DND-41 (cell line): ENCODE data around the gene ITSN2.

Experiments used
- ATAC-seq: fragments of 200-7000 bp; cut with Tn5 transposase; 3 replicates; pipeline ENCODE4 v1.9.1; 2021; ENCODE audit warnings: low read depth; ENCODE audit not compliant: insufficient read depth
- DNase-seq: peaks from one replicate; pipeline ENCODE4 v3.0.0-alpha.2; 2020
- H2AFZ ChIP-seq: 2 replicates; pipeline ENCODE4 v1.6.0; 2012; ENCODE audit warnings: low read depth, low read length
- H3K27ac ChIP-seq: 2 replicates; pipeline ENCODE4 v1.5.1; 2012; ENCODE audit warnings: low read length, inconsistent platforms
- H3K27me3 ChIP-seq: fragments of 200-600 bp; sonication (generic); 2 replicates; pipeline ENCODE4 v1.6.0; 2012; ENCODE audit warnings: low read length, mild to moderate bottlenecking, inconsistent platforms; ENCODE audit not compliant: insufficient read depth, poor library complexity
- H3K36me3 ChIP-seq: 2 replicates; pipeline ENCODE4 v1.5.1; 2012; ENCODE audit warnings: low read length, inconsistent platforms; ENCODE audit not compliant: insufficient read depth
- H3K4me1 ChIP-seq: 2 replicates; pipeline ENCODE4 v1.5.1; 2012; ENCODE audit warnings: mild to moderate bottlenecking, low read length; ENCODE audit not compliant: insufficient read depth
- H3K4me2 ChIP-seq: 2 replicates; pipeline ENCODE4 v1.6.0; 2012; ENCODE audit warnings: mild to moderate bottlenecking, moderate library complexity, low read length, inconsistent platforms; ENCODE audit not compliant: insufficient read depth
- H3K4me3 ChIP-seq, 2 experiments: fragments of 200-600 bp in 1 of 2; shearing (Covaris generic) in 1 of 2; 2 replicates each; pipeline ENCODE4 v1.5.1; 2012 to 2016; ENCODE audit warnings: inconsistent platforms in 2 of 2, low read length in 2 of 2, mild to moderate bottlenecking in 2 of 2, low read depth in 1 of 2, moderate library complexity in 1 of 2
- H3K79me2 ChIP-seq: 2 replicates; pipeline ENCODE4 v1.6.0; 2012; ENCODE audit warnings: low read length, inconsistent platforms; ENCODE audit not compliant: insufficient read depth
- H3K9ac ChIP-seq: 2 replicates; pipeline ENCODE4 v1.6.0; 2012; ENCODE audit warnings: low read depth, mild to moderate bottlenecking, inconsistent platforms, low read length, moderate library complexity
- H3K9me3 ChIP-seq: 2 replicates; pipeline ENCODE4 v1.5.1; 2012; ENCODE audit warnings: low read length, moderate library complexity, mild to moderate bottlenecking, inconsistent platforms; ENCODE audit not compliant: insufficient read depth, severe bottlenecking
- H4K20me1 ChIP-seq: 2 replicates; pipeline ENCODE4 v1.6.0; 2012; ENCODE audit warnings: low read length; ENCODE audit not compliant: insufficient read depth
- CTCF ChIP-seq: IDR thresholded peaks from 2 replicates; pipeline ENCODE4 v1.5.1; 2012; ENCODE audit warnings: borderline replicate concordance, low read length, moderate library complexity, mild to moderate bottlenecking; ENCODE audit not compliant: poor library complexity, severe bottlenecking; ENCODE audit errors: extremely low read depth
- EZH2 ChIP-seq: IDR thresholded peaks from 3 replicates; pipeline ENCODE4 v1.6.1; 2012; ENCODE audit warnings: borderline replicate concordance, low read depth, mild to moderate bottlenecking, moderate library complexity, low read length, inconsistent platforms; ENCODE audit not compliant: severe bottlenecking

The ITSN2 gene

GRCh38 chr2:24209389-24210105 is 150.8 kb downstream of the ITSN2 start:
- Histone ChIP-seq H3K9ac (no peak overlapping the region), H3K4me3 (no peak overlapping the region), H3K36me3 (peaks cover 32% of the 10 kb centered on the region), H3K27me3 (no peaks in the 10 kb centered on the region), H2AFZ (no peak overlapping the region), H3K27ac (no peak overlapping the region), H3K4me2 (no peak overlapping the region), H4K20me1 (no peaks in the 10 kb centered on the region), H3K79me2 (no peaks in the 10 kb centered on the region), H3K9me3 (no peaks in the 10 kb centered on the region), H3K4me1 (no peaks in the 10 kb centered on the region)
- TF ChIP-seq CTCF, result no peak
- no peak for TF ChIP-seq EZH2
- no peak for ATAC-seq
- no peak for DNase-seq

GRCh38 chr2:24208490-24208889 is 151.8 kb downstream of the ITSN2 start:
- Histone ChIP-seq H3K27ac (no peak overlapping the region), H3K4me2 (no peak overlapping the region), H4K20me1 (no peaks in the 10 kb centered on the region), H3K4me3 (no peak overlapping the region), H3K36me3 (peaks cover 43% of the 10 kb centered on the region), H3K79me2 (no peaks in the 10 kb centered on the region), H3K9me3 (no peaks in the 10 kb centered on the region), H2AFZ (no peak overlapping the region), H3K9ac (no peak overlapping the region), H3K27me3 (no peaks in the 10 kb centered on the region), H3K4me1 (no peaks in the 10 kb centered on the region)
- DNase-seq, result no peak
- no peak for ATAC-seq
- TF ChIP-seq EZH2, result no peak
- no peak for TF ChIP-seq CTCF

GRCh38 chr2:24207359-24207758 is 153.0 kb downstream of the ITSN2 start:
- Histone ChIP-seq H2AFZ (no peak overlapping the region), H3K36me3 (peaks cover 47% of the 10 kb centered on the region), H3K79me2 (no peaks in the 10 kb centered on the region), H3K27me3 (no peaks in the 10 kb centered on the region), H3K9ac (no peak overlapping the region), H3K9me3 (no peaks in the 10 kb centered on the region), H3K4me2 (no peak overlapping the region), H4K20me1 (no peaks in the 10 kb centered on the region), H3K4me3 (no peak overlapping the region), H3K27ac (no peak overlapping the region), H3K4me1 (no peaks in the 10 kb centered on the region)
- DNase-seq (no peak), ATAC-seq (no peak)
- TF ChIP-seq EZH2 (no peak), CTCF (no peak)
